Measurements from ENCODE around the gene C1orf167.

The C1orf167 gene

DNA sequence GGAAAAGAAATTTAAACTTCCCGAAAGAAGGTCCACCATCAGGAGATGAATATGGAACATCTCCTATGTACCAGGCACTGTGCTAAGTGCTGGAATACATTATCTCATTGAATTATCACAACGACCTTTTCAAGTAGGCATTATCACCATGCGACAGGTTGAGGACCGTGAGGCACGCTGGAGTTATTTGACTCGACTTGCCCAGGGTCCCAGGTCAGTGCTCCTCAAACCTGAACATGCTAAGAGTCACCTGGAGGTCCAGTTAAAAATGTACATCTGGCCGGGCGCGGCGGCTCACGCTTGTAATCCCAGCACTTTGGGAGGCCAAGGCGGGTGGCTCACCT, 42.0 kb upstream of the C1orf167 start:
- no peak for DNase-seq (ENCODE audit: low read depth)
- TF ChIP-seq, protein P1, sequence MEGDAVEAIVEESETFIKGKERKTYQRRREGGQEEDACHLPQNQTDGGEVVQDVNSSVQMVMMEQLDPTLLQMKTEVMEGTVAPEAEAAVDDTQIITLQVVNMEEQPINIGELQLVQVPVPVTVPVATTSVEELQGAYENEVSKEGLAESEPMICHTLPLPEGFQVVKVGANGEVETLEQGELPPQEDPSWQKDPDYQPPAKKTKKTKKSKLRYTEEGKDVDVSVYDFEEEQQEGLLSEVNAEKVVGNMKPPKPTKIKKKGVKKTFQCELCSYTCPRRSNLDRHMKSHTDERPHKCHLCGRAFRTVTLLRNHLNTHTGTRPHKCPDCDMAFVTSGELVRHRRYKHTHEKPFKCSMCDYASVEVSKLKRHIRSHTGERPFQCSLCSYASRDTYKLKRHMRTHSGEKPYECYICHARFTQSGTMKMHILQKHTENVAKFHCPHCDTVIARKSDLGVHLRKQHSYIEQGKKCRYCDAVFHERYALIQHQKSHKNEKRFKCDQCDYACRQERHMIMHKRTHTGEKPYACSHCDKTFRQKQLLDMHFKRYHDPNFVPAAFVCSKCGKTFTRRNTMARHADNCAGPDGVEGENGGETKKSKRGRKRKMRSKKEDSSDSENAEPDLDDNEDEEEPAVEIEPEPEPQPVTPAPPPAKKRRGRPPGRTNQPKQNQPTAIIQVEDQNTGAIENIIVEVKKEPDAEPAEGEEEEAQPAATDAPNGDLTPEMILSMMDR (conservative IDR thresholded peaks at IDR 0.05; ENCODE audit: control insufficient read depth, insufficient read depth, low read depth, low read length), result no peak
- H3K4me3 ChIP-seq (ENCODE audit: control insufficient read depth, low read depth, low read length), result no peak overlapping the region

DNA sequence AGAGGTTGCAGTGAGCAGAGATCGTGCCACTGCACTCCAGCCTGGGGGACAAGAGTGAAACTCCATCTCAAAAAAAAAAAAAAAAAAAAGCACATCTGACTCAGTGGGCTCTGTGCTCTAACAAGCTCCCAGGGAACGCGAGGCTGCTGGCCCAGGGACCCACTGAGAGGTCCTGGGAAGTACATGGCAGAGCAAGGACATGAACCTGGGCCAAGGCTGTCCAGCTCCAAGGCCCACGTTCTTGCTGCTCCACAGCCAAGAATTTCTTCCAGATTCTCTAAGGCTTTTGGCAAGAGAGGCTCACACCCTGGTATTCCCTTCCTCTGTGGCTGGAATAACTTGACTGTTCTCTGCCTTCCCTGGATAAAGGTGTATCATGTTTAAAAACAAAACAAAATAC, 41.5 kb upstream of the C1orf167 start:
- TF ChIP-seq, protein P1 (conservative IDR thresholded peaks at IDR 0.05; ENCODE audit: control insufficient read depth, insufficient read depth, low read depth, low read length), result no peak
- DNase-seq (ENCODE audit: low read depth), result no peak
- H3K4me3 ChIP-seq (ENCODE audit: control insufficient read depth, low read depth, low read length), result no peak overlapping the region

DNA sequence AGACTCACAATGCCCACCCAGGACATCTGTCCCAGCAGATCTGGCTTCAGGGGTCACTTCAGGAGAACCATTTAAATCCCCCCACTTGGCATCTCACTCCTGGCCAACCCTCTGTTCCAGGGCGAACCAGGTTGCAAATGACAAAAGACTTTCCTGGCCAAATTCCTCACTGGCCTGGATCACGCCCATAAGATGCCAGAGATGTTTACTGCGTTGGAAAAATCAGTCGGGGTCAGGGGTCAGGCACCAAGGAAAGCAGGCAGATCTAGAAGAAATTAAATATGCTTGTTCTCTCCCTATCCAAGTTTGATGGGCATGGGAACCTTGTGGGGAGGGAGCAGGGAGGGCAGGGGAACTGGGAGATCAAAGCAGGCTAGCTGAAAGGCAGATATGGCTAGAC, 40.7 kb upstream of the C1orf167 start:
- TF ChIP-seq, protein P1 (conservative IDR thresholded peaks at IDR 0.05; ENCODE audit: control insufficient read depth, insufficient read depth, low read depth, low read length), result no peak
- no peak for DNase-seq (ENCODE audit: low read depth)
- H3K4me3 ChIP-seq (ENCODE audit: control insufficient read depth, low read depth, low read length), result no peak overlapping the region

DNA sequence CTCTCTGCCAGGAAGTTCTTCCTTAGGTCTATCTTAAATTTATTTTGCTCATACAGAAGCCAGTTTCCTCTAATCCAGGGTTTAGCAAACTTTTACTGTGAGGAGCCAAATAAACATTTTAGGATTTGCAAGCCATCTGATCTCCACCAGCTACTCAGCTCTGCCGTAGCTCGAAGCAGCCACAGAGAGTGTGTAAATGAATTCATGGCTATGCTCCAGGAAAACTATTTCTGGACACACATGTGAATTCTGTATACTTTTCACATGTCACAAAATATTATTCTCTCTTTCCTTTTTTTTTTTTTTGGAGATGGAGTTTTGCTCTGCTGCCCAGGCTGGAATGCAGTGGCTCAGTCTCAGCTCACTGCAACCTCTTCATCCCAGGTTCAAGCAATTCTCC, 39.5 kb upstream of the C1orf167 start:
- H3K4me3 ChIP-seq (ENCODE audit: control insufficient read depth, low read depth, low read length), result no peak overlapping the region
- TF ChIP-seq, protein P1 (conservative IDR thresholded peaks at IDR 0.05; ENCODE audit: control insufficient read depth, insufficient read depth, low read depth, low read length), result no peak
- DNase-seq (ENCODE audit: low read depth), result no peak

DNA sequence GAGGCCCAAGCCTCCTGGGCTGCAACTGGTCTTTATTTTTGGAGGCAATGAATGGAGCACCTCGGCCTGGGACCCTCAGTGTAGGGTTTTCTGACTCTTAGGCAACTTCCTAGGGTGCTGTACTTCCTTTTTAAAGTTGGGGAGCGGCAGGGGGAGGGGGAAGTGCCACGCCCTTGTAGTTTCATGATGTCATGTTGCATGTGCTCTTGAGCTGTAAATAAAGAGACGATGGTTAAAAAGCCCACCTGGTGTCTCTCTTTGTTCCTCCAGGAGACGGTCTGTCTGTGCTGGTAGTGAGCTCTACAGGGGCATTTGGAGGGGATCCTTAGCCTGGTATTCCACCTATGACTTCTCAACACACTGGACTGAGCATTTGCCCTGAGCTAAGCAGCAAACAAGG, 36.4 kb upstream of the C1orf167 start:
- DNase-seq (ENCODE audit: low read depth), result no peak
- H3K4me3 ChIP-seq (ENCODE audit: control insufficient read depth, low read depth, low read length), result no peak overlapping the region
- TF ChIP-seq, protein P1 (conservative IDR thresholded peaks at IDR 0.05; ENCODE audit: control insufficient read depth, insufficient read depth, low read depth, low read length), result no peak

DNA sequence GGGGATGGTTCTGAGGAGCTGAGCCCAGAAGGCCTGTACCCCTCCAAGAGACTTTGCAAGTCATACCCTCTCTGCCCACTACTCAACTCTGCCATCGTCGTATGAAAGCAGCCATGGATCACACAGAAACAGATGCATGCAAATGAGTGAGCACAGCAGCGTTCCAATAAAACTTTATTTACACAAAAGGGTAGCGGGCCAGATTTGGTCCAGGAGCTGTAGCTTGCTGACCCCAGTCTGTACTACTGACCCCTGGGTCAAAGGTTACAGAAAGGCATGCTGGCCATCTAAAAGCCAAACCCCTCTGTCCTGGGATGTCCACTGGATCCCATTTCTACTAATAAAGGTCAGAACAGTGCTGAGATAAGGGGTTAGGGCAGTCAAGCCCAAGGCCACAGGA, 34.9 kb upstream of the C1orf167 start:
- H3K4me3 ChIP-seq (ENCODE audit: control insufficient read depth, low read depth, low read length), result no peak overlapping the region
- no peak for DNase-seq (ENCODE audit: low read depth)
- TF ChIP-seq, protein P1 (conservative IDR thresholded peaks at IDR 0.05; ENCODE audit: control insufficient read depth, insufficient read depth, low read depth, low read length), result no peak

DNA sequence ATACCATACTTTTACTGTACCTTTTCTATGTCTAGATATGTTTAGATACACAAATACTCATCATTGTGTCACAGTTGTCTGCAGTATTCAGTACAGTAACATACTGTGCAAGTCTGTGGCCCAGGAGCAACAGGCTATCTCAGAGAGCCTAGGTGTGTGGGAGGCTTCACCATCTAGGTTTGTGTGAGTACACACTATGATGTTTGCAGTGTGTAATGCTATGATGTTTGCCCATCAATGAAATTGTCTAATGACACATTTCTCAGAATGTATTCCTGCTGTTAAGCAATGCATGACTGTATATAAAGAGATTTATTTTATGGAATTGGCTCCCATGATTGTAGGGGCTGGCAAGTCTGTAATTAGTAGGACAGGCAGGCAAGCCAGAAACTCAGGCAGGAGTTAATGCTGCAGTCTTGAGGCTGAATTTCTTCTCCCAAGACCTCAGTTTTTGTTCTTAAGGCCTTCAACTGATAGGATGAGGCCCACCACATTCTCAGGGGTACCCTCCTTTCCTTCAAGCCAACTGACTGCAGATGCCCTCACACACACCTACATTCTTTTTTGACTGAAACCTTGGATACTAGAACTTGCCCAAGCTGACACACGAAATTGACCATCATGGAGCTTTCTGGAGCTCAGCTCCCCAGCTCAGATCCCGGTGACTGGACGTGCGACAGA, 33.7 kb upstream of the C1orf167 start:
- H3K4me3 ChIP-seq (ENCODE audit: control insufficient read depth, low read depth, low read length), result no peak overlapping the region
- DNase-seq (ENCODE audit: low read depth), result no peak
- TF ChIP-seq, protein P1 (conservative IDR thresholded peaks at IDR 0.05; ENCODE audit: control insufficient read depth, insufficient read depth, low read depth, low read length), result no peak
